GM23248 (cell line): ENCODE measurements around the gene TOP3A. TPM values are rescaled to one million over a fixed set of nuclear protein-coding genes. Genes with fewer than 3 reads are reported as not detected.

Source experiments
- DNase-seq: peaks from one replicate; pipeline ENCODE4 v3.0.0-alpha.2; 2015
- H2AFZ ChIP-seq: fragments of 200-600 bp; sonication (generic); 2 replicates; pipeline ENCODE4 v1.6.1; 2016; ENCODE audit warnings: antibody characterized with exemption
- H3F3A ChIP-seq: fragments of 200-600 bp; sonication (generic); 2 replicates; pipeline ENCODE4 v1.6.1; 2016; ENCODE audit warnings: mild to moderate bottlenecking, antibody characterized with exemption, mixed run types; ENCODE audit not compliant: insufficient read depth
- H3K27ac ChIP-seq: fragments of 200-600 bp; sonication (generic); 2 replicates; pipeline ENCODE4 v1.5.1; 2016; ENCODE audit warnings: mild to moderate bottlenecking
- H3K27me3 ChIP-seq: fragments of 200-600 bp; sonication (generic); replicated peaks from 2 replicates; pipeline ENCODE4 v1.6.1; 2016; ENCODE audit warnings: mild to moderate bottlenecking; ENCODE audit not compliant: insufficient read depth
- H3K36me3 ChIP-seq: fragments of 200-600 bp; sonication (generic); 2 replicates; pipeline ENCODE4 v1.6.1; 2016; ENCODE audit warnings: low read depth, mild to moderate bottlenecking
- H3K4me1 ChIP-seq: fragments of 200-600 bp; sonication (generic); 2 replicates; pipeline ENCODE4 v1.6.1; 2016; ENCODE audit warnings: mild to moderate bottlenecking; ENCODE audit not compliant: insufficient read depth
- H3K4me2 ChIP-seq: fragments of 200-600 bp; sonication (generic); one replicate; pipeline ENCODE4 v1.6.1; 2016; ENCODE audit warnings: mild to moderate bottlenecking; ENCODE audit not compliant: unreplicated experiment
- H3K4me3 ChIP-seq: fragments of 200-600 bp; sonication (generic); 2 replicates; pipeline ENCODE4 v1.5.1; 2016; ENCODE audit warnings: mild to moderate bottlenecking
- H3K79me2 ChIP-seq: fragments of 200-600 bp; sonication (generic); 2 replicates; pipeline ENCODE4 v1.6.1; 2016; ENCODE audit warnings: mild to moderate bottlenecking; ENCODE audit not compliant: insufficient read depth
- H3K9ac ChIP-seq: fragments of 200-600 bp; sonication (generic); 2 replicates; pipeline ENCODE4 v1.6.1; 2016; ENCODE audit warnings: mild to moderate bottlenecking
- H3K9me2 ChIP-seq: fragments of 200-600 bp; sonication (generic); 2 replicates; pipeline ENCODE4 v1.6.1; 2016; ENCODE audit warnings: mixed run types, mild to moderate bottlenecking, moderate library complexity; ENCODE audit not compliant: insufficient read depth
- H3K9me3 ChIP-seq: fragments of 200-600 bp; sonication (generic); one replicate; pipeline ENCODE4 v1.6.1; 2017; ENCODE audit warnings: low read depth
- H4K20me1 ChIP-seq: fragments of 200-600 bp; sonication (generic); 2 replicates; pipeline ENCODE4 v1.6.0; 2016; ENCODE audit not compliant: insufficient read depth
- EZH2 ChIP-seq: fragments of 200-600 bp; sonication (generic); IDR thresholded peaks from 2 replicates; pipeline ENCODE4 v1.6.1; 2018; ENCODE audit warnings: antibody characterized with exemption, mild to moderate bottlenecking; ENCODE audit not compliant: insufficient read depth, poor library complexity, severe bottlenecking
- EZH2phosphoT487 ChIP-seq: fragments of 200-600 bp; sonication (generic); IDR thresholded peaks from 2 replicates; pipeline ENCODE4 v1.6.1; 2018; ENCODE audit warnings: antibody characterized with exemption, moderate library complexity, mild to moderate bottlenecking, low read depth; ENCODE audit not compliant: insufficient read depth
- WGBS, 2 experiments: methylation state at CpG; one replicate each; pipeline ENCODE4 v1.1.6; 2015 to 2017; ENCODE audit warnings: low lambda C conversion rate in 2 of 2, low coverage in 1 of 2; ENCODE audit errors: missing lambda C conversion rate in 2 of 2; 5-methylcytosine and 5-hydroxymethylcytosine counted together
- in situ Hi-C: fragments of 300-500 bp; cut with MboI; formaldehyde crosslinking; loops from 2 replicates; pipeline ENCODE4 v1.15.0; 2020
- polyA plus RNA-seq: library from polyadenylated mRNA; unstranded; fragments of >200 nt; fragmentation: Nextera tagmentation; extraction: Ambion mirVana; gene quantifications from 2 replicates; pipeline ENCODE4 v1.2.1, GENCODE V29; 2016
- total RNA-seq: library from RNA; depleted of rRNA; stranded (reverse); fragments of >200 nt; shearing (Covaris generic); gene quantifications from 2 replicates; pipeline ENCODE4 v1.2.3, GENCODE V29; 2014

Gene TOP3A
- total and polyA plus RNA-seq, 2 experiments from 2014 or later: 12.2 to 47.1 TPM

DNA sequence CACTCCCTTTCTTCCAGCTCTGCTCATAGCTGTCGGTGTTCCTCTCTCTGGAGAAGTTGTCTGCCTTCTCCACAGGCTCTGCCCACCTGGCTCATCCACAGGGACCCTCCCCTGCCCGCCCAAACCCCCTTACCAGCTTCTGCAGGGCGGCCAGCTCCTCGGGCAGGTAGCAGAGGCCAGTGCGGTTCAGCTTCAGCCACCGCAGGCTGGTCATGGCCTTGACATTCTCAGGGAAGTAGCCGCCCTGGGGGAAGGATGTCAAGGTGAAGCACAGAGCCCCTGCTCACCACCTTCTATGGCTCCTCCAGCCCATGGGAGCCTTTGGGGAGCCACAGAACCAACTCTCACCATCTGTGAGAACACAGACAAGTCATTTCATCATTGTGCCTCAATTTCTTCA lies 58.0 kb downstream of the TOP3A start:
- peaks cover 25% of the 10 kb centered on the region for H3K36me3 ChIP-seq
- TF ChIP-seq EZH2phosphoT487 (no peak), EZH2 (no peak)
- peaks cover 23% of the 10 kb centered on the region for H3K4me1 ChIP-seq
- H3K9me3 ChIP-seq: no peaks in the 10 kb centered on the region
- no peak overlapping the region for H3K27ac ChIP-seq
- peak overlapping the region; percentile 98 for H3K9ac ChIP-seq
- H3F3A ChIP-seq: 0 out of 2 replicates have a peak, but pooled peaks cover 6% of the 10 kb centered on the region
- H3K27me3 ChIP-seq: no peaks in the 10 kb centered on the region
- 83 to 86% methylated on average over 7 of the region's 7 CpGs for WGBS, 2 experiments
- no peaks in the 10 kb centered on the region for H4K20me1 ChIP-seq
- no peak overlapping the region for H2AFZ ChIP-seq
- peaks cover 49% of the 10 kb centered on the region for H3K79me2 ChIP-seq
- in situ Hi-C loops: no loop called here
- no peak for DNase-seq
- H3K9me2 ChIP-seq: no peaks in the 10 kb centered on the region
- H3K4me2 ChIP-seq: peak overlapping the region; percentile 86
- H3K4me3 ChIP-seq: peak overlapping the region; percentile 97; the same call in 1 of the 2 replicates

DNA sequence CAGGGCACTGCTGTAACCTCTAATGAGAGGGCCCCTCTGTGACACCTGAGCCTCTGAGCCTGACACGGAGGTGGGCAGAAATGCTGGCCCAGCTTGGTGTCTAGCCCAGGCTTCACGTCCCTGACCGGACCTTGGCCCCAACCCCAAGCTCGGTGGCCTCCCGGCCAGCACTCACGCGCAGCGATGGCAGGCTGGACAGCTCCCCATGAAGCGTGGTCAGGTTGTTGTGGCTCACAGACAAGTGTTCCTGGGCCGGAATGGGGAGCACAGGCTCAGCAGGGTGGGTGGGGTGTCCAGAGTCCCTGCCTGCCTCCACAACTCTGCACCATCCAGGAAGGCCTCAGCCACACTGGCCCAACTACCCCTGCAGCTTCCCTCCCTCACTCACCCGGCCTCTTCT lies 58.4 kb downstream of the TOP3A start:
- Histone ChIP-seq H3K27ac (no peak overlapping the region), H4K20me1 (no peaks in the 10 kb centered on the region), H3K4me2 (no peak overlapping the region), H3K36me3 (peaks cover 25% of the 10 kb centered on the region), H3K4me3 (no peak overlapping the region), H3K27me3 (no peaks in the 10 kb centered on the region), H3K9ac (no peak overlapping the region; the same call in 1 of the 2 replicates), H3K4me1 (peaks cover 19% of the 10 kb centered on the region), H3K79me2 (peaks cover 45% of the 10 kb centered on the region), H2AFZ (no peak overlapping the region), H3F3A (0 out of 2 replicates have a peak, but pooled peaks cover 6% of the 10 kb centered on the region), H3K9me3 (no peaks in the 10 kb centered on the region), H3K9me2 (no peaks in the 10 kb centered on the region)
- 79 to 97% methylated on average over 4 to 11 of the region's 11 CpGs for WGBS, 2 experiments
- in situ Hi-C loops: no loop called here
- TF ChIP-seq EZH2 (no peak), EZH2phosphoT487 (no peak)
- no peak for DNase-seq

DNA sequence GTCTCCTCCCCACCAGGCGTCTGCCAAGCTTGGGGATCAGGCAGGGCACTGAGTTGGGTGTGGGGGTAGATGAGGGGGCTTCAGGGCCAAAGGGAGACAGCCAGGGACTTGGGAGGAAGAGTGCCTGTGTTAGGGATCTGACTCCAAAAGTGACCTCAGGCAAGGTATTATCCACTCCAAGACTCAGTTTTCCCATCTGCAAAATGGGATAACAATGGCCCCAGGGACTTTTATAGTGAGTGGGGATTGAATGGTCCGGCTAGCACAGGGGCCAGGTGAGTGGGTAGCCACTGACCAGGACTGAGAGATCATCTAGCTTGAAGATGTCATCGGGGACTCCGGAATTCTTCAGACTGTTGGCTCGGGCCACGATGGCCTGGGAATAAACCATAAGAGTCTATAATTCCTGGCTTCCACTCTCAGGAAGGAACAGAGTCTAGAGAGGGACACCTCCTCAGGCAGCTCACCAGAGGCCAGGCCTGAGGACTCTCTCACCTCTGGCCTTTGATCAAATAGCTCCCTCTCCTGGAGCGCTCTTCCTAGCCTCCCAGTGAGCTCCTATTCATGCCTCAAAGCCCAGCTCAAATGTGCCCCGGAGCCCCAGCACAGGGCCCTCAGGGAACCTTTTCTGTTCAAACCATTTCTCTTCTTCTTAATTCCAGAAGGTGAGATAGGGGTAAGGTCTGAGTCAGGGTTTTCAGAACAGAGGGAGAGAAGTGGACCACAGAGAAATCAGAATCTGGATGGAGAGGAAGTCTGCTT lies 59.7 kb downstream of the TOP3A start:
- peaks cover 32% of the 10 kb centered on the region for H3K36me3 ChIP-seq
- no peak for DNase-seq
- peaks cover 16% of the 10 kb centered on the region for H3K4me1 ChIP-seq
- in situ Hi-C loops: no loop called here
- 97 to 100% methylated on average over 8 of the region's 8 CpGs for WGBS, 2 experiments
- H2AFZ ChIP-seq: no peak overlapping the region
- TF ChIP-seq EZH2 (no peak), EZH2phosphoT487 (no peak)
- no peaks in the 10 kb centered on the region for H3K9me2 ChIP-seq
- H3K9me3 ChIP-seq: no peaks in the 10 kb centered on the region
- H3F3A ChIP-seq: 0 out of 2 replicates have a peak, but pooled peaks cover 6% of the 10 kb centered on the region
- no peak overlapping the region for H3K4me2 ChIP-seq
- no peaks in the 10 kb centered on the region for H3K27me3 ChIP-seq
- no peak overlapping the region for H3K4me3 ChIP-seq
- peaks cover 44% of the 10 kb centered on the region for H3K79me2 ChIP-seq
- H3K9ac ChIP-seq: no peak overlapping the region
- no peaks in the 10 kb centered on the region for H4K20me1 ChIP-seq
- H3K27ac ChIP-seq: no peak overlapping the region

GRCh38 chr17:18253947-18254821 lies 60.6 kb downstream of the TOP3A start:
- Histone ChIP-seq H3K9me2 (no peaks in the 10 kb centered on the region), H3K4me1 (peaks cover 10% of the 10 kb centered on the region; the same call in 1 of the 2 replicates), H3K27ac (no peak overlapping the region), H2AFZ (no peak overlapping the region), H3F3A (peaks cover 4% of the 10 kb centered on the region; the same call in 1 of the 2 replicates), H4K20me1 (no peaks in the 10 kb centered on the region), H3K27me3 (no peaks in the 10 kb centered on the region), H3K79me2 (peaks cover 44% of the 10 kb centered on the region), H3K9ac (no peak overlapping the region), H3K9me3 (no peaks in the 10 kb centered on the region), H3K4me2 (no peak overlapping the region), H3K36me3 (peaks cover 34% of the 10 kb centered on the region), H3K4me3 (no peak overlapping the region)
- TF ChIP-seq EZH2: no peak
- TF ChIP-seq EZH2phosphoT487: no peak
- no peak for DNase-seq
- in situ Hi-C loops: no loop called here
- 86 to 88% methylated on average over 27 of the region's 27 CpGs for WGBS, 2 experiments
